HCT116 (cell line): ENCODE data around the gene SMYD3. TPM values are rescaled to one million over a fixed set of nuclear protein-coding genes. Genes with fewer than 3 reads are reported as not detected.

Experiments
- ATAC-seq: fragments of 200-7000 bp; cut with Tn5 transposase; 2 replicates; pipeline ENCODE4 v1.9.1; 2020; ENCODE audit warnings: mild to moderate bottlenecking, moderate library complexity
- BruUV-seq: library from RNA; stranded (reverse); fragments of 400-500 nt; replicated peaks from 2 replicates; lab custom pipeline; 2021; lab: Mats Ljungman, UMichigan
- CTCF ChIA-PET: fragments of 300-600 bp; sonication (Branson Sonifier 250); formaldehyde crosslinking; loops from one replicate; lab custom pipeline; 2021; ENCODE audit warnings: antibody characterized with exemption; lab: Charles Lee
- POLR2A ChIA-PET: fragments of 300-600, 350-600 bp; sonication (Branson Sonifier 250); formaldehyde crosslinking; loops from one replicate; lab custom pipeline; 2021; ENCODE audit warnings: antibody characterized with exemption; lab: Charles Lee
- RAD21 ChIA-PET, 2 experiments: fragments of 300-600 bp; sonication (Branson Sonifier 250); formaldehyde crosslinking; loops; one replicate each; lab custom pipeline; 2023; ENCODE audit warnings: low total read pairs in 2 of 2; ENCODE audit not compliant: uncharacterized antibody in 2 of 2, unreplicated experiment in 2 of 2, low non-redundant PET in 1 of 2; lab: Charles Lee
- DNase-seq: peaks from one replicate; pipeline ENCODE4 v3.0.0-alpha.2; 2010; ENCODE audit warnings: low read depth, low spot score
- H2AFZ ChIP-seq: fragments of 200-600 bp; shearing (Covaris generic), sonication (generic); 2 replicates; pipeline ENCODE4 v1.6.1; 2017; ENCODE audit warnings: low read depth, mixed run types, mixed read lengths, antibody characterized with exemption, low read length; ENCODE audit not compliant: poor library complexity, severe bottlenecking
- H3K27ac ChIP-seq: 2 replicates; pipeline ENCODE4 v1.5.1; 2012; ENCODE audit warnings: low read depth, low read length
- H3K27me3 ChIP-seq: fragments of 200-600 bp; sonication (generic); 2 replicates; pipeline ENCODE4 v1.6.1; 2016; ENCODE audit warnings: mixed run types, low read length, mixed read lengths; ENCODE audit not compliant: insufficient read depth
- H3K36me3 ChIP-seq, 2 experiments: fragments of 200-500 bp in 1 of 2; fragments of 200-600 bp in 1 of 2; sonication (Bioruptor generic) in 1 of 2; sonication (generic) in 1 of 2; 2 replicates each; pipeline versions ENCODE4 v1.5.1 to v1.6.1; 2014 to 2016; ENCODE audit warnings: low read length in 2 of 2, inconsistent platforms in 1 of 2, mixed read lengths in 1 of 2, mixed run types in 1 of 2; ENCODE audit not compliant: insufficient read depth in 2 of 2, control insufficient read depth in 1 of 2
- H3K4me1 ChIP-seq, 2 experiments: fragments of 200-600 bp in 1 of 2; sonication (generic) in 1 of 2; 2 replicates each; pipeline versions ENCODE4 v1.5.1 to v1.6.1; 2012 to 2017; ENCODE audit warnings: low read length in 2 of 2, inconsistent platforms in 1 of 2, mild to moderate bottlenecking in 1 of 2, mixed read lengths in 1 of 2, mixed run types in 1 of 2, moderate library complexity in 1 of 2; ENCODE audit not compliant: insufficient read depth in 2 of 2, control insufficient read depth in 1 of 2
- H3K4me2 ChIP-seq: fragments of 200-600 bp; sonication (generic); 2 replicates; pipeline ENCODE4 v1.6.1; 2017; ENCODE audit warnings: mixed run types, low read length, mixed read lengths
- H3K4me3 ChIP-seq, 2 experiments: fragments of 200-600 bp in 1 of 2; sonication (generic) in 1 of 2; replicated peaks in 1 of 2; 2 replicates each; pipeline ENCODE4 v1.5.1; 2011 to 2016; ENCODE audit warnings: low read length in 2 of 2, control low read depth in 1 of 2, low read depth in 1 of 2, mild to moderate bottlenecking in 1 of 2, mixed read lengths in 1 of 2, mixed run types in 1 of 2
- H3K79me2 ChIP-seq: fragments of 200-600 bp; sonication (generic); 2 replicates; pipeline ENCODE4 v1.6.1; 2017; ENCODE audit warnings: mild to moderate bottlenecking, mixed run types, low read length, moderate library complexity, mixed read lengths; ENCODE audit not compliant: insufficient read depth
- H3K9ac ChIP-seq: fragments of 200-600 bp; sonication (generic); 2 replicates; pipeline ENCODE4 v1.6.1; 2016; ENCODE audit warnings: low read length, mixed read lengths
- H3K9me2 ChIP-seq: fragments of 200-600 bp; sonication (generic), shearing (Covaris generic); 2 replicates; pipeline ENCODE4 v1.6.1; 2017; ENCODE audit warnings: mixed run types, mild to moderate bottlenecking, moderate library complexity; ENCODE audit not compliant: insufficient read depth
- H3K9me3 ChIP-seq, 2 experiments: fragments of 200-500 bp in 1 of 2; fragments of 200-600 bp in 1 of 2; sonication (Bioruptor generic) in 1 of 2; sonication (generic) in 1 of 2; 2 replicates each; pipeline ENCODE4 v1.6.1; 2014 to 2017; ENCODE audit warnings: low read length in 2 of 2, mixed read lengths in 2 of 2, inconsistent platforms in 1 of 2, low read depth in 1 of 2, mild to moderate bottlenecking in 1 of 2, mixed run types in 1 of 2, moderate library complexity in 1 of 2; ENCODE audit not compliant: control insufficient read depth in 1 of 2, insufficient read depth in 1 of 2
- H4K20me1 ChIP-seq: fragments of 200-600 bp; sonication (generic), shearing (Covaris generic); 2 replicates; pipeline ENCODE4 v1.6.1; 2017; ENCODE audit warnings: mixed run types, mild to moderate bottlenecking, moderate library complexity; ENCODE audit not compliant: insufficient read depth
- ELF1 ChIP-seq: IDR thresholded peaks from 2 replicates; pipeline ENCODE4 v1.6.1; 2012; ENCODE audit warnings: low read depth, borderline replicate concordance
- EZH2phosphoT487 ChIP-seq: fragments of 200-600 bp; IDR thresholded peaks from 2 replicates; pipeline ENCODE4 v1.6.1; 2018; ENCODE audit warnings: antibody characterized with exemption, borderline replicate concordance
- POLR2AphosphoS5 ChIP-seq: IDR thresholded peaks from 2 replicates; pipeline ENCODE4 v1.6.1; 2011; ENCODE audit warnings: mild to moderate bottlenecking, low read depth, low read length, moderate library complexity
- YY1 ChIP-seq: IDR thresholded peaks from 2 replicates; pipeline ENCODE4 v1.6.1; 2011; ENCODE audit warnings: low read length, low read depth, moderate library complexity, mild to moderate bottlenecking; ENCODE audit not compliant: insufficient replicate concordance; ENCODE audit errors: extremely low read depth
- intact Hi-C: fragments of 100-400 bp; cut with micrococcal nuclease; formaldehyde crosslinking; loops from 2 replicates; pipeline ENCODE4 v1.10.0; 2022
- total RNA-seq: library from RNA; stranded (reverse); gene quantifications from one replicate; pipeline ENCODE4 v1.2.1, GENCODE V29; 2021; ENCODE audit not compliant: unreplicated experiment
- TF ChIP-seq, protein P1 (sequence below): IDR thresholded peaks from 2 replicates; pipeline ENCODE4 v1.6.1; 2012
- TF ChIP-seq, protein P2 (sequence below): IDR thresholded peaks from 2 replicates; pipeline ENCODE4 v1.6.1; 2012

The SMYD3 gene
- total RNA-seq, 1 experiment from 2014 or later: 33.6 TPM

DNA sequence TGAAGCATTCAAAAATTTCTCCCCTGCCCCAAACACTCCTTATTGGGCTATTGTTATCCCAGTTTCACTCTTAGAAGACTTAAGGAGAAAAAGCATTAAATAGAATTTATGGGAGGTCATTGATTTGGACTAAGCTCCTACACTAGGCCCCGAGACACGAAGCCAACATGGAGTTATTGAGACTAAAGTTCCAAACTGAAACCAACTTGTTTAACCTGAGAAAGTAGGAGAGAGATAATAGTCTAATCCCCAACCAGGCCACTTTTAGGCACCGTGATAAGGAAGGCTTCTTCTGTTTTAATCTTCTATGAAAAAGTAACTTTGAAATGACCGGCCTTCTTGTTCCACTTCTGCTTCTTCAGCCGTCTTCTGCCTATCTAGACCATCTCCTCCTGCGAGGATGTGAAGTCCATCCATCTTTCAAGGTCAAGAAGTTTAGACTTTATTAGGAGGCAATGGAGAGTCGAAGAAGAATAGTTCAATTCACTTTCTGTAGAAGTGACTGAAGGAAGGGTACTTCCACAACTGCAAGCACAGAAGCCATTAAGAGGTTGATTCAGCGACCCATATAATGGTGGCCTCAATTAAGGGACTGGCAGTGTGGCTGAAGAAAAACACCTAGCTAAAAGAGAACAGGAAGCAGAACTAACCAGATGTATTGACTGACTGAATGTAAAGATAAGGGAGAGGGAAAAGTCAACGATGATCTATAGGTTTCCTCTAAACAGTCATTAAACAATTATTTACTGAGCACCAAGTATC is 428.8 kb downstream of the SMYD3 start:
- no peak overlapping the region for H3K4me2 ChIP-seq
- H3K9ac ChIP-seq: no peak overlapping the region
- intact Hi-C loops: no loop called here
- ATAC-seq (no peak), DNase-seq (no peak)
- no peak overlapping the region for H3K27ac ChIP-seq
- H3K4me3 ChIP-seq: no peak overlapping the region
- TF ChIP-seq, protein P1, sequence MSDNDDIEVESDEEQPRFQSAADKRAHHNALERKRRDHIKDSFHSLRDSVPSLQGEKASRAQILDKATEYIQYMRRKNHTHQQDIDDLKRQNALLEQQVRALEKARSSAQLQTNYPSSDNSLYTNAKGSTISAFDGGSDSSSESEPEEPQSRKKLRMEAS: no peak
- H3K27me3 ChIP-seq: no peaks in the 10 kb centered on the region
- no peaks in the 10 kb centered on the region for H3K79me2 ChIP-seq
- H3K9me3 ChIP-seq: no peaks in the 10 kb centered on the region
- ChIA-PET CTCF (no interaction called here), POLR2A (no interaction called here), RAD21 (no interaction called here)
- no peaks in the 10 kb centered on the region for H3K36me3 ChIP-seq
- no peaks in the 10 kb centered on the region for H3K9me2 ChIP-seq
- no peaks in the 10 kb centered on the region for H4K20me1 ChIP-seq
- H3K4me1 ChIP-seq: no peaks in the 10 kb centered on the region
- BruUV-seq: no TSS peak
- no peak overlapping the region for H2AFZ ChIP-seq

DNA sequence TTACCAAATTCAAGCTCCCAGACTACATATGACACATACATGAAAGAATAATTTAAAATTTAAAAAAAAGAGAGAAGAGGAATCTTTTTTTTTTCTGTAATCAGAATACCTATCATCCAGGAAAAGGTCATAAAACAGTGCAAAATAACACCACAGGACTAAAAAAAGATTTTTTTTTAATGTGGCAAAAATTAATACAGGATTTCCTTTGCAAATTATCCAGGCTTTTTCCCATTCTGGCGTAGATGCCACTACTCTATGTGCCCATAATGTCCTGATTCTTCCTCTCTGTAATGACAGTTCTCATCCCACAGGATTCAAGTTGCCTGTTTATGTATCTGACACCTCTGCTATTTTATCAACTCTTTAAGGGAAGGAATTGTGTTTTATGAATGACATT is 429.6 kb downstream of the SMYD3 start:
- BruUV-seq: no TSS peak
- TF ChIP-seq POLR2AphosphoS5: no peak
- TF ChIP-seq EZH2phosphoT487: no peak
- TF ChIP-seq ELF1: no peak
- TF ChIP-seq, protein P2, sequence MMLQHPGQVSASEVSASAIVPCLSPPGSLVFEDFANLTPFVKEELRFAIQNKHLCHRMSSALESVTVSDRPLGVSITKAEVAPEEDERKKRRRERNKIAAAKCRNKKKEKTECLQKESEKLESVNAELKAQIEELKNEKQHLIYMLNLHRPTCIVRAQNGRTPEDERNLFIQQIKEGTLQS: no peak
- TF ChIP-seq YY1: no peak
- no peaks in the 10 kb centered on the region for H3K27me3 ChIP-seq
- no peak overlapping the region for H3K4me2 ChIP-seq
- DNase-seq: no peak
- no peak overlapping the region for H3K4me3 ChIP-seq
- H3K27ac ChIP-seq: no peak overlapping the region
- H3K36me3 ChIP-seq: no peaks in the 10 kb centered on the region
- no peak overlapping the region for H3K9ac ChIP-seq
- no peaks in the 10 kb centered on the region for H3K4me1 ChIP-seq
- no peaks in the 10 kb centered on the region for H3K79me2 ChIP-seq
- ChIA-PET POLR2A (no interaction called here), CTCF (no interaction called here), RAD21 (no interaction called here)
- no peak overlapping the region for H2AFZ ChIP-seq
- ATAC-seq: no peak
- no peaks in the 10 kb centered on the region for H3K9me3 ChIP-seq
- no peaks in the 10 kb centered on the region for H4K20me1 ChIP-seq
- no peaks in the 10 kb centered on the region for H3K9me2 ChIP-seq
- intact Hi-C loops: no loop called here
